ENCODE data around the gene TAMALIN. TPM values are rescaled to one million over a fixed set of nuclear protein-coding genes. Genes with fewer than 3 reads are reported as not detected.

The TAMALIN gene
- total and polyA plus RNA-seq, 10 donors = 25.5 to 141 (median 45.2) TPM

GRCh38 chr12:52043386-52044212 is 36.9 kb downstream of the TAMALIN start:
- 65 to 83% (median 71%) methylated on average over 19 to 21 of the region's 21 CpGs for WGBS, 5 donors
- Histone ChIP-seq H3K4me1 (peaks cover 19 to 85% (median 59%) of the 10 kb centered on the region in 6 donors), H3K27me3 (replicated peaks in 1 of 7) (no peaks in the 10 kb centered on the region), H3K36me3 (no peaks in the 10 kb centered on the region), H3K9me3 (no peaks in the 10 kb centered on the region), H3K4me3 (peak overlapping the region in 1 of 8 donors; percentile 1), H3K27ac (peak overlapping the region; percentile 11 to 94 (median 83))
- TF ChIP-seq POLR2A (IDR thresholded peaks at IDR 0.05) = no peak
- peak; percentile 14 to 64 (median 58) for TF ChIP-seq POLR2AphosphoS5 (IDR thresholded peaks at IDR 0.05)
- intact Hi-C loops (cut with DNase I; ENCODE audit: low total_unique reads) = no loop called here
- no peak for DNase-seq

- peak; percentile 75 for DNase-seq
These were observed 37.7 kb downstream of the TAMALIN start for GRCh38 chr12:52044292-52044983.

DNA sequence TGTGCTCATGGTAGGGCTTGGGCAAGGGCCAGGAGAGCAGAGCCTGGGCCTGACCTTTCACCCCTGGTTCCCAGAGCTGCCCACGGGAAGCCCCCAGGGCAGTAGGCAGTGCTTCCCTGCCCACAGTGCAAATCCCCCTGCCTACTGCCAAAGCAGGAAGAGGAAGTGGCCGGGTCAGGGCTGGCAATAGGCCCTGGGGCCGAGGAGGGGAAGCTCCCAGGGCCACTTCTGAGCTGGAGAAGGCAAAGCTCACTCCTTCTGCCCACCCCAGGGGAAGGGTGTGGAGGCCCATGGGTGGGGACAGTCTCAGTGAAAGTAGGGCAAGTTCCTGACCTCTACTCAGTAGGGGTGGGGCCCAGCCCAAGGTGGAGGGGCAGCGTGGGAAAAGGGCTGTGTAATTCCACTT is 39.1 kb downstream of the TAMALIN start:
- peak; percentile 89 for DNase-seq
- H3K27ac ChIP-seq = peak overlapping the region; percentile 8 to 94 (median 83)
- peaks cover 34 to 98% (median 63%) of the 10 kb centered on the region in 6 donors for H3K4me1 ChIP-seq
- WGBS, 5 donors = 4 to 21% (median 13%) methylated on average over 3 to 4 of the region's 4 CpGs
- intact Hi-C loops (cut with DNase I; ENCODE audit: low total_unique reads) = no loop called here
- H3K4me3 ChIP-seq = no peak overlapping the region
- peaks cover 0 to 3% (median 0%) of the 10 kb centered on the region in 7 donors for H3K27me3 ChIP-seq (replicated peaks in 1 of 7)
- no peaks in the 10 kb centered on the region for H3K9me3 ChIP-seq
- H3K36me3 ChIP-seq = no peaks in the 10 kb centered on the region
- TF ChIP-seq POLR2AphosphoS5 (IDR thresholded peaks at IDR 0.05) (peak; percentile 80 to 85 (median 81)), POLR2A (IDR thresholded peaks at IDR 0.05) (no peak)

More at GRCh38 chr12:52044292-52044983, 37.7 kb downstream of the TAMALIN start:
- peak in 2 of 3 donors; percentile 62 to 72 for TF ChIP-seq POLR2AphosphoS5 (IDR thresholded peaks at IDR 0.05)
- no peak for TF ChIP-seq CTCF (IDR thresholded peaks at IDR 0.05 in 8 of 11, conservative IDR thresholded peaks at IDR 0.05 in 3 of 11)
- TF ChIP-seq POLR2A (IDR thresholded peaks at IDR 0.05) = no peak
- H3K27ac ChIP-seq = peak overlapping the region; percentile 11 to 94 (median 83)
- intact Hi-C loops (cut with DNase I; ENCODE audit: low total_unique reads) = no loop called here
- H3K9me3 ChIP-seq = no peaks in the 10 kb centered on the region
- WGBS, 5 donors = 58 to 85% (median 71%) methylated on average over 14 to 18 of the region's 18 CpGs
- H3K36me3 ChIP-seq = no peaks in the 10 kb centered on the region
- H3K4me3 ChIP-seq = peak overlapping the region in 1 of 8 donors; percentile 1
- no peaks in the 10 kb centered on the region for H3K27me3 ChIP-seq (replicated peaks in 1 of 7)
- H3K4me1 ChIP-seq = peaks cover 23 to 85% (median 53%) of the 10 kb centered on the region in 6 donors

DNA sequence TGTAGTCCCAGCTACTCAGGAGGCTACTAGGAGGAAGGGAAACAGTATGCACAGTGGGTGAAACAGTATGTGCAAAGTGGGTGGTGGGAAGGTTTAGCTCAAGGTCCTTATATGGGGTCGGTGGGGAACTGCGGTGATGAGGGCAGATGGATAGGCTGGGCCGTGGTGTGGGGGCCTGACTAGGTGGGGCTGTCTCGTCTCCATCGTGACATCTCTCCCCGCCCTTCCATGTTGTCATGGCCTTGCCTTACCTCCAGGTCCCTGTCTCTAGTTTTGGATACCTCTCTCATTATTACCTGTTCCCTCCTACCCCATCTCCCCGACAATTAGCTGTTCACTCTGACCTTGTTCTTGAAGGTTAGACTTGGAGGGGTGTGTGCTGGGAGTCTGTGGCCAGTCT is 40.1 kb downstream of the TAMALIN start:
- DNase-seq = peak; percentile 44
- Histone ChIP-seq H3K36me3 (no peaks in the 10 kb centered on the region), H3K4me1 (peaks cover 34 to 100% (median 64%) of the 10 kb centered on the region in 6 donors), H3K27ac (peak overlapping the region in 4 of 8 donors; percentile 84 to 94 (median 86)), H3K9me3 (no peaks in the 10 kb centered on the region), H3K27me3 (replicated peaks in 1 of 7) (peaks cover 0 to 8% (median 0%) of the 10 kb centered on the region in 7 donors), H3K4me3 (no peak overlapping the region)
- TF ChIP-seq POLR2A (IDR thresholded peaks at IDR 0.05) (no peak), POLR2AphosphoS5 (IDR thresholded peaks at IDR 0.05) (no peak), CTCF (IDR thresholded peaks at IDR 0.05 in 8 of 11, conservative IDR thresholded peaks at IDR 0.05 in 3 of 11) (no peak)
- intact Hi-C loops (cut with DNase I; ENCODE audit: low total_unique reads) = no loop called here
- WGBS, 5 donors = 79 to 92% (median 86%) methylated on average over 7 of the region's 7 CpGs

All from spleen (tissue), 11 donors.